GM23248 (cell line): ENCODE data around the gene PDLIM5.
"Not testable (repeated sequence)": the region's sequence is repeated elsewhere in the genome, so short reads cannot be mapped to it uniquely, and the experiment has no call there.

ENCODE experiments used
- EZH2 ChIP-seq: fragments of 200-600 bp; sonication (generic); IDR thresholded peaks from 2 replicates; pipeline ENCODE4 v1.6.1; 2018; ENCODE audit warnings: antibody characterized with exemption, mild to moderate bottlenecking; ENCODE audit not compliant: insufficient read depth, poor library complexity, severe bottlenecking
- EZH2phosphoT487 ChIP-seq: fragments of 200-600 bp; sonication (generic); IDR thresholded peaks from 2 replicates; pipeline ENCODE4 v1.6.1; 2018; ENCODE audit warnings: antibody characterized with exemption, moderate library complexity, mild to moderate bottlenecking, low read depth; ENCODE audit not compliant: insufficient read depth

DNA sequence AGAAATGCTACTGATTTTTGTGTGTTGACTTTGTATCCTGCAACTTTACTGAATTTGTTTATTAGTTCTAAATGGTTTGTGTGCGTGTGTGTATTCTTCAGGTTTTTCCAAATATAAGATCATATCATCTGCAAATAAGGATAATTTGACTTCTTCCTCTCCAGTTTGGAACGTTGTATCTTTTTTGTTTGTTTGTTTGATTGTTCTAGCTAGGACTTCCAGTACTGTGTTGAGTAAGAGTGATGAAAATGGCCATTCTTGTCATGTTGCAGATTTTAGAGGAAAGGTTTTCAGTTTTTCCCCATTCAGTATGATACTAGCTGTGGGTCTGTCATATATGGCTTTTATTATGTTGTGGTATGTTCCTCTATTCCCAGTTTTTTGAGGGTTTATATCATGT lies 61.8 kb downstream of the PDLIM5 start:
- TF ChIP-seq EZH2, EZH2phosphoT487: not testable (repeated sequence)
